EL (cell line): ENCODE results near the gene GRHL1.

Source experiments
- DNase-seq: peaks from one replicate; pipeline ENCODE4 v3.0.0-alpha.2; 2016

Gene GRHL1

DNA sequence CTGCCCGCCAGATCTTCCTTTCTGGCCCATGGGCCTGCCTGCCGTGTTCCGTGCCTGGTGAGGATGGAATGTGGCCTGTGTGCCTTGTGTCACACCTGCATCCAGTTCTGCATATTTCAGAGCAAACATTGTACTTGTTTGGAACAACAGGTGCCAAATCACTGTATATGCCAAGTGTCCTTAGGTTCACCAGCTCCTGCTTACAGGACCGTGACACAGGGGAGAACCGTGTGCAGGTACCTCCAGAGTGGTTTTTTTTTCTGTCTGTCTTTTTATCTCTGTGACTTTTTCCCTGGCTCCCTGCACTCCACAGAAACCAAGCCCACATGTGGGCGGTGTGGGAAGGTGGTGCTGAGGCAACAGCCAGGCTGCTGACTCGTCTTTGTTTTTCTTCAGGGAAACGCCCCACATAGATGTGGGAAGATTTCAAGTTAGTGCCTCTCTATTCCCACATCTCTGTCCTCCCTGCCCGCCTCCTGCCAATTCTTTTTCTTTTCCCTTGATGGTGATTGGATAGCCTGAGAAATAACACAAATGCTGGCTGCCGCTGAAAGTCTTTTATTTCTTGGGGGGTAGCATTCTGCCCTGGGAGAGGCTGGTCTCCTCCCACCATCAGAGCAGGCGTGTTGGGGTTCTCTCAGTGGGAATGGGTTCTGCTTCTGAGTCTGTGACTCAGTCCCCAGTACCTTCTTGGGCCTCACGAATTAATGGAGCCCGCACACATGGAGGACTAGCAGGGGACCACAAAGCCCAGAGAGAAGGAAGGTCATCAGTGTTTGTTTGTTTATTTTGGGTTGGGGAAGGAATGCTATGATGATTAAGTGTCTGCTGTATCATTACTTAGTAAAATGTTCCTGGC is 21.4 kb downstream of the GRHL1 start:
- peak; percentile 53 for DNase-seq

DNA sequence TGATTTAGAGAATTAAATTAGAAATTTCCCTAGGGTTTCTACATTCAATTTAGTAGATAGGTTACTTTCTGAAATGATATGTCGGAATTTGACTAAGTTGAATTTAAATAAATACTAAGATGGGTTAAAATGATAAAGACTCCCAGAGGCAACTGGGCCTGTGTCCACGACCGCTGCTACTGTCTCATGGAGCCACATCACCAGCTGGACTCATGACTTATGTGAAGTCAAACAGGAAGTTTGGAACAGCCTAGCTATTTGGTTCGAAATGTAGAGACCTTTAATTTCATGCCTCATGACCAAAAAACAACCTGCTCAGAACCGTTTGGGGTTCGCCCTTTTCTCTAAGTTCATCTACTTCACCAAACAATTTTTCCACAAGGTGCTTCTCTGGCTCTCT is 22.2 kb downstream of the GRHL1 start:
- peak; percentile 34 for DNase-seq

DNA sequence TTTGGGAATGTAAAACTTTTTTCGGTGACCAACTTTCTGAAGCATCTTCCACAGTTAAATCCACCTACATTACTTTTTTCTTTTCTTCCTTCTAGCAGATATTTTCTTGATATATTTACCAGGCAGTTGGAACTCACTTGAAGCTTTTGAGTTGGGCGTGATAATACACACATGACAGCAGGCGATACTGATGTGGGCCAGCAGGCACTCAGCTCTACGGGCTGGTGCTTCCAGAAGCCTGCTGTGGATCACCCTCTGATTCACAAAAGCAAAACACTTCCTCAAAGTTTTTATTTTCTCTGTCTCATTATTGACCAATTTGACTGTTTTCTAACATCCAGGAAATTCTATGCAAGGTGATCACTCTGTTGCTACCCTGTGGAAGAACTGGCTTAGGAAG is 22.9 kb downstream of the GRHL1 start:
- DNase-seq, result no peak

DNA sequence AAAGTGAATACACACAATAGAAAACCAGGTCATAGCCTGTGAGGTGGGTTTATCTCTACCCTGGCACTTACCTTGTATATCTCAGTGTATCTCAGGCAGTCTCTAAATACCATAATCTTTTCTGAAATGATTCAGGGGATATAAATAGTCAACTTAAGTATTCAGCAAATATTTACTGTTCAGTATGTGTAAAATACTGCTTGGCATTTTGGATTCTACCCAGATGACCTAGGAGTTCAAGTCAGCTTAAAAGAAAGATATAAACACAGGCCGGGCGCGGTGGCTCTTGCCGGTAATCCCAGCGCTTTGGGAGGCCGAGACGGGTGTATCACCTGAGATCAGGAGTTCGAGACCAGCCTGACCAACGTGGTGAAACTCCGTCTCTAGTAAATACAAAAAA is 23.8 kb downstream of the GRHL1 start:
- DNase-seq, result peak; percentile 23

DNA sequence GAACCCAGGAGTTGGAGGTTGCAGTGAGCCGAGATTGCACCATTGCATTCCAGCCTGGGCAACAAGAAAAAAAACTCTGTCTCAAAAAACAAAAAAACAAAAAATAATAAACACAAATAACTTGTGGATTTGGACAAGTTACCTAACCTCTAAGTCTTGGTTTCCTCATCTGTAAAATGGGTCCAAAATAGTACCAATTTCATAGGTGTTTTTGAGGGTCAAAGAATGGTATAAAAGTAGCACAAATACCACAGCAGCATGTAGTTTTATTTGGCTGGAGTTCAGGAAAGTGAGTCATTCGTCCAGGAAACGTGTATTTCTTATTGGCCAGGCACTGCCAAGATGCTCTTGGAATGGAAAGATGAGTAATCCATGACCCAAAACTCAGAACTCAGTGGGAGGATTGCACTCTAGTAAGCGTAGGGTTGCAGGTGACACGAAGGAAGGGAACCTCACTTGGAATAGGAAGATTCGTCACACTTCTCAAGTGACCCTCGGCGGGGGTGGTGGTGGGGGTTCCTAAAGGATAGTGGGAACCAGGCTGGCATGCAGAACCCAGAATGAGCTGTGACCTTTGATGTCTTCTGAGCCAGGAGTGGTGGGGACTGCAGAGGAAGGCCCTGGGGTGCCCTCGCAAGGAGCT is 24.4 kb downstream of the GRHL1 start:
- DNase-seq, result peak; percentile 97

DNA sequence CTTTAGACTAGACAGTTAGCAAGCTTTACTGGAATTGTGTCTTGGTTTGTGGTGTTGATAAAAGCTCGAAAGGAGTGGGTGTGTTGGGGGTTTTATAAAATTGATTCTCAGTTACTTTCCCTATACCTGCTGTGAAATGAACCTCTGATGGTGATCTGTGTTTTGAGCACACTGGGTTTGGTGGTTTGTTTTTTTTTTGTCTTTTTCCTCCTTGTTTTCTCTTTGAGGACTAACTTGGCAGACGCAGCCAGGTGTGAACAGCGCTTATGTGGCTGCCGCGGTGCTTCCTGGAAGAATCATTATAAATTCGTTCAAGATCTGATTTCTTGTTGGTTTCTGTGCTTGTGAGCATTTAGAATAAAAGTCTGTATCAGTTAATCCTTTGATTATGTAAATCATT is 28.5 kb downstream of the GRHL1 start:
- no peak for DNase-seq

DNA sequence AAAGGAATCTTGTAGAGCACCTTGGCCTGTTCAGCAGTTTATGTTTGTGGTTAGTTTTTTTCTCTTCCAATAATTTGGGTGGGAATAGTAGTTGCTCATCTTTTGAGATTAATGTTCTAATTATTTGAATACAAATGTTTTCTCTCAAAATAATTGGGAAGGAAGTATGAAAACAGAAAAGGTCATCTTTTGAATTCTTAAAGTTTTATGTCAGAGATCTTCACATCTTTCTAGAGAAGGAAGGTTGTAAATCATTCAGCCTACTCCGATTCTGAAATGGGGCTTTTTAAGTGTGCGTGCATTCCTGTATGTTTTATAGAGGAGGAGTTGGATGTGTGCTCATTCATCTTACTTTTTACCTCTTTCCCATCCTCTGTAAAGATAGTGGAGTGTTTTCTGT is 29.0 kb downstream of the GRHL1 start:
- DNase-seq, result peak; percentile 66

DNA sequence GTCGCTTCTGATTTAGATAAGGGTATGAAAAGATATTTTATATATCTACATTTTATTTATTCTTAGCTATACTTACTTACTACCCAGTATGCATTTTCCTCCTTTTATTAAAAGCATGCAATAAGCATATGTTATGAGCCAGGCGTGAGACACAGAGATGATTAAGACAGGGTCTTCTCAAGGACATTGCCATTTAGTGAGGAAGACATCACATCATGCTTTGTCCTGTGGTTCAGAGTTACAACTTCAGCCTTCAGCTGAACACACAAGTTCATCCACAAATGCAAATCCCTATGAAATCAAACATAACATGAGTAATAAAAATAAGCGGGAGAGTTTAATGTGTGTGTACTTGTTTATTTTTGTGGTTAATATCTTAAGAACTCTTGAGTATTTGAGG is 30.2 kb downstream of the GRHL1 start:
- peak; percentile 21 for DNase-seq

DNA sequence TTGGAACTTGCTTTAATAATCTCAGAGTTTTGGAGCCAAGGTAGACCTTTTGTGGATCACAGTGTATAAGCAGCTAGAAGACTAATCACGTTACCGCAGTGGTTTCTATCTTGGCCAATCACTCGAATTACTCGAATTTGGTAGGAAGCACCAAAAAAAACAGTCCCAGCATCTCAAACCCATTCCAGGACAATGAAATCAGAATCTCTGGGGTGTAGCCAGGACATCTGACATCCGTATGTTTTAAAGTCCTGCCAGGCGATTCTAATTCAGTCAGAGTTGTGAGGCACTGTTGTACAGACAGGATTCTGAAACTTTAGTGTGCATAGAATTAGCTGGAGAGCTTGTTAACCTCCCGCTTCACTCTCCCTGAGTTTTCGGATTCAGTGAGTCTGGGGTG is 30.8 kb downstream of the GRHL1 start:
- DNase-seq, result peak; percentile 89

DNA sequence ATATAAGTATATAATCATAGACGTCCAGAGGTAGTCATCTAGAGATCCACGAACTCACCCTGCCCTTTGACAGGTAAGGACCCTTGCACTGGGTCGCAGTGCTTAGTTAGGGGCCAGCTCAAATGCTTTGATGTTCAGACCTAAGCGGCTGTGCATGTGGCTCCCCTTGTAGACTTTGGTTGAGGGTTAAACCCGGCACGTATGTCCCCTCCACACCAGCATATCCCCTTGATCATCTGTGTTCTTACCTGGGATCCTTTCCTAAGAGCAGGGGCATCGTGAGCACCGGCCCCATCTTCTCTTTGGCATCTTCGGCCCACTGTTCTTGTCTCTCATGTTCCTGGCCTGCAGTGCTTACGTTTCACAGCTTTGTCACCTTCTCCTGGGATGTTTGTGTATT is 31.4 kb downstream of the GRHL1 start:
- DNase-seq, result no peak

DNA sequence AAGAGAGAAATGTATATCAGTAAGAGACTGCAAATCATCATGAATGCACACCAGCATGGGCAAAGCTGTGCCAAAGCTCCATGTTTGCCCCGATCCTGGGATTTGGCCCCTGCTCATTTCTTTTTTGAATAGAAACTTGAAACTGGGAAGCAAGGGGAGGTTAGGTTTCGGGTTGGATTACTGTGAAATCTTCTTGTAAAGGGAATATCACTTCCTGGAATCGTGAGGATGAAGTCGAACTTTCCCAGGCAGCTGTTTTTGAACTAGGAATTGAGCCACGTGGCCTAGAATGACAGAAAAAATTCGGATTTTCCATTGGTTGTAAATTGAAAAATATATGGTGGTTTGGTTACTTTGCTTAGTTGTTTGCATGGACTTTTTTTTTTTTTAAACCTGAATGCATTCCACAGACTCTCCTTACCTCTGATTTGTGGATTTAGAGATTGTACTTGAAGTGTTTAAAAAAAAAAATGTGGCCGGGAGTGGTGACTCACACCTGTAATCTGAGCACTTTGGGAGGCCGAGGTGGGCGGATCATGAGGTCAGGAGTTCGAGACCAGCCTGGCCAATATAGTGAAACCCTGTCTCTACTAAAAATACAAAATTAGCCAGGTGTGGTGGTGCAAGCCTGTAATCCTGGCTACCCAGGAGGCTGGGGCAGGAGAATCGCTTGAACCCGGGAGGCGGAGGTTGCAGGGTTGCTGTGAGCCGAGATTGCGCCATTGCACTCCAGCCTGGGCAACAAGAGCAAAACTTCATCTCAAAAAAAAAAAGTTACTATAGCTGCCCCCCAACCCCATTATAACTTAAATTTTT is 32.1 kb downstream of the GRHL1 start:
- DNase-seq, result peak; percentile 47

DNA sequence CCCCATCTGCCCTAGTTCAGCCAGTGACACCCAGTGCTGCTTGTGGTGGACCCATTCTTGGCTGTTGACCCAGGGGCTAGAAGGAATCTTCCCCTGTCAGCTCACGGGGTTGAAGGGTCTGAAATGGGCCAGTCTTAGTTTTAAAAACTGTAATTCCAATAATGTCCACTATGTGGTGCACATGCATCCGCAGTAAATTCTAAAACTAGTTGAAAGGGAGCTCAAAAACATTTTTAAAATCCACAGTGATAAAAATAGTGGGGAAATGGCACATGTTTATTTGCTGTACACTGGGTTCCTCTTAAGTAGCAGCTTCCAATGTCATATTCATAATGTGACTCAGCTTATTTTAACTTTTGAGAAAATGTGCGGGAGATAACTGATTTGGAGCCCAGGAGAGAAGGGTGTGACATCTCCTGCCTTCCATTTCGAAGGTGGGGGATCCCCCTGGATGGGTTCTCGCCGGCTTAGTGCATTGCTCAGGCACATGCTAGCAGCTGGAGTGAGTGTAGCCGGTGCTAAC is 32.8 kb downstream of the GRHL1 start:
- peak; percentile 62 for DNase-seq

DNA sequence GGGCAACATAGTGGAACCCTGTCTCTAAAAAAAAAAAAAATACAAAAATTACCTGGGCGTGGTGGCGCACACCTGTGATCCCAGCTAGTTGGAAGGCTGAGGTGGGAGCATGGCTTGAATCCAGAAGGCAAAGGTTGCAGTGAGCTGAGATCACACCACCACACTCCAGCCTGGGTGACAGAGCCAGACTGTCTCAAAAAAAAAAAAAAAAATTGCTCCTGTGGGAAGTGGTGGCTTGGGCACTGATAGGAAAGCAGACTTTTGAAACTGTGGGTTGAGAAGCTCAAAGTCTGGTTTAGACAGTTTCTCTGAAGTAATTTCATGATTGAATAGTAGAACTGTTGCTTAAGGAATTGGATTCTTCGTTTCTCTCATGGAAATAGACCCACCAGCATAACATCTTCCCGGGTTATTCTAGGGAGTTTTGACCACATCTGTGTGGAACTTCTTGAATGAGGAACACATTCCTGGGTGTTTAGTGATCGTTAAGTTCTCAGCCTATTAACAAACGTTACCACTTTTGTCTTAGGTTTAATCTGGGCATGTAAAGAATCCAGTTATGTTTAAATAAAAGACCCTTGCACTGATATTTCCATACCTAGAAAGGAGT is 33.5 kb downstream of the GRHL1 start:
- peak; percentile 78 for DNase-seq

DNA sequence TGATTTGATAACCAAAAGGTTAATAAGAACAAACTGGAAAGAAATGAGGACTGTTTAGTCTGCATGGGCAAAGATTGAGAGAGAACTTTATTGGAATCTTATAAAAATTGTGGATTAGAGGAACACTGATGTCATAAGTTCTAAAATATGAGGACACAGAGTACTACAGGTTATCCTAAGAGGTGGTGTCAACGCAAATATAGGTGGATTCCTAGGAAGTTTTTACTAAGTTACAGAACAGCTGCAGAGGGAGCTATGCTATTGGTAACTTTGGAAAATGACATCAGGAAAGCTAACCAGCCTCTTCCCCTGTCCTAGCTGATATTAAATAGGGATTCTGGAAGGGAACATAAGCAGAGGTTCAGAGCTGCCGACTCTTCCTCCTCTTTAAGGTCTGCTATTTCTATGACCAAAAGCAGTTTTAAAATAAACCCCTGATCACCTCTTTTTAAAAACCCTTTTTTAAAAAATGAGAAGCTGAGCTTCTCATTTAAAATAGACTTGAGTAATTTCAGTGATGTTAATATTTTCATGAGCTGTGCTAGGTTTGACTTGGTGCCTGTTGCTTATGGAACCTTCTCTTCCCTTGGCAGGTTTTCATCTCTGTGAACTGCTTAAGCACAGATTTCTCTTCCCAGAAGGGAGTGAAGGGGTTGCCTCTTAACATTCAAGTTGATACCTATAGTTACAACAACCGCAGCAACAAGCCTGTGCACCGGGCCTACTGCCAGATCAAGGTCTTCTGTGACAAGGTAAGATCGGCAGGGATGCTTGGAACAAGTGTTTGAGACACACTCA is 34.2 kb downstream of the GRHL1 start:
- DNase-seq, result no peak

DNA sequence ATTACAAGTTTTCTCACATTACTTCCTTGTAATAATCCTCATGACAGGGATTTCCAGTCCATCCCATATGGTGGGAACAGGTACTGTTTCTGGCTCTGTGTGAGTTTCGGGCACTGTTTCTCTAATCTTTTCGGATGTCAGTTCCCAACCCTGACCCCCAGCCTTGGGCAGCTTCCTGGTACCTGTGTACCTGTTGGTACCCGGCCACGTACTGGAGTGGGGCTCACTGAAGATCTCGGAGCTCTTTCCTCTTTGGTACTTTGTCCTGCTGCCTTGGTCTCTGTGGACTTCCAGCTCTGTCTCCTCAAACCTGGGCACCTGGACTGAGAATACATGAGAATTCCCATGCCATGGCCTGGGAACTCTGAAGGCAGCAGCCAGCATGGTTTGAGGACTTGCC is 36.8 kb downstream of the GRHL1 start:
- no peak for DNase-seq

DNA sequence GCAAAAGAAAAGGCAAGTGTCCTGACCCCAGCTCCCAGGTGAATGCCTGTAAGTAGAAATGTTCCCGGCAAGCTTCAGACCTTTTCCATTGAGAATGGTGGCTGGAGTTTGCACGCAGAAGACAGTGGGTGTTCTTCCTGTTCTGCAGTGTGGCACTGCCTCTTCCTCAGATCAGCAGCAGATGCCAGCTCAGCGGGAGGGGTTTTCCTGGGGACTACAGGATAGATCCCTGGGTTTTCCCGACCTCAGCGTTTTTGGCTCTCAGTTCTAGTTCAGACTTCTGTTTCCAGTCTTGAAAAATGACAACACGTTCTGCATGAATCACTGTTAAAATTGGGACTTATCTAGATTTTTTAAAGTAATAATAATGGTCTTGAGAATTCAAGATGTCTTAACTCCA is 39.2 kb downstream of the GRHL1 start:
- no peak for DNase-seq

DNA sequence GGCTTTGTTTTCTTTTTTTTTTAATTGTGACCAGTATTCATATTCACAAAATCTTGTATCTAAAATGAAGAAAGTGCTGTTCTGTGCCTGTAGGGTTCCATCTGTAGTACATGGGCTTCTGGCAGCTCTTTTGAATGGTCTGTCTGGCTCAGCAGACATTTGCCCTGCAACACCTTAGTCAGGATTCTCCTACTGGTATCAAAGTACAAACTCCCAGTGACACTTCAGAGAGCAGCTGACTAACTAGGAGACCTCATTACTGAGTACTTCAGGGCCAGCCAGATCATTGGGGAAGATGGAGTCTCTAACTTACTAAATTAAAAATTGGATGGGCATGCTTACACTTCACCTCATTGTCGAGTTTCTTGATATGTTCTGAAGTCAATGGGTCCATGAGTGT is 39.7 kb downstream of the GRHL1 start:
- DNase-seq, result no peak

DNA sequence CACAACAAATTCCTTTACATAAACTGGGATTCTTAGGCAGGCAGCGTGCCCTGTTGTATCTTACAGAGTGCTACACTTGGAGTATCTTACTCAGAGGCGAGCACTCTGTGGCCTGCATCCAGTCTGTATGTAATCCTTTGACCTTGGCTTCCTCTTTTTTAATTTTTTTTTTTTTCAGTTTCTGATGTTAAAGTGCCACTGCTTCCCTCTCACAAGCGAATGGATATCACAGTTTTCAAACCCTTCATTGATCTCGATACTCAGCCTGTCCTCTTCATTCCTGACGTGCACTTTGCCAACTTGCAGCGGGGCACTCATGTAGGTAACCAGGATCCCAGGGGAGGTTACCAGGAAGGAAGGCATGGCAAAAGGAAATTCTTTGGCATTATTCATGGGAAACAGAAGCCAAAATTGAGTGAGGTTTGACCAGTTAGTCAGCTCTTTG is 40.4 kb downstream of the GRHL1 start:
- DNase-seq, result no peak

DNA sequence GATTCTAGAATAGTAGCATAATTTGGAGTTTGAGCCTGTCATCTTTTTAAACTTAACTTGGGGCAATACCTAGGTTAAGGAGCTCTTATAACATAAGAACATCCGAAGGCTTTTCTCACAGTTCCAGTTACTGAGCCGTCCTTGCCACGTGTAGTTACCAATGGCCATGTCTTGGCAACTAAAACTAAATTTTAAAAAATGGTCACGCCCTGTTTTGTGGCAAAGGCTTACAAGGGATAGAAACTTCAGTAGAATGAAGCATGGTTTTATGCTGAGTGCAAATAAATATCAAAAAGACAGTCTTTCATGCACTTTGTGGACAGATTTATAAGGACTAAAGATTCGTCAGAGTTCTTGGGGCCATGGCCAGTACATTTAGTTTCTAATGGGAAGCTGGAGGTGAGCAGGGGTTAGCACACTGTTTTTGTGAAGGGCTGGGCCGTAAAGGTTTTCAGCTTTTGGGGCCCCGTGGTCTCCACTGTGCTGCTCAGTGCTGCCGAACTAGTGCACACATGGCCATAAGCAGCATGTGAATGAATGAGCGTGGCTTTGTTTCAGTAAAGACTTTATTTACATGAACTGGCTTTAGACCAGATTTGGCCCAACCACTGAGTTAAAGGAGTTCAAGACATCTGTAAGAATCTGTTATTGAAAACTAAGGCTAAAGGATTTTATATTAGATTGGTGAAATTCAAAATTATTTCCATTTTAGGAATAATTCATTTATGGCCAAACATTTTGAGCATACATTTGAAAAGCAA is 41.1 kb downstream of the GRHL1 start:
- DNase-seq, result no peak

DNA sequence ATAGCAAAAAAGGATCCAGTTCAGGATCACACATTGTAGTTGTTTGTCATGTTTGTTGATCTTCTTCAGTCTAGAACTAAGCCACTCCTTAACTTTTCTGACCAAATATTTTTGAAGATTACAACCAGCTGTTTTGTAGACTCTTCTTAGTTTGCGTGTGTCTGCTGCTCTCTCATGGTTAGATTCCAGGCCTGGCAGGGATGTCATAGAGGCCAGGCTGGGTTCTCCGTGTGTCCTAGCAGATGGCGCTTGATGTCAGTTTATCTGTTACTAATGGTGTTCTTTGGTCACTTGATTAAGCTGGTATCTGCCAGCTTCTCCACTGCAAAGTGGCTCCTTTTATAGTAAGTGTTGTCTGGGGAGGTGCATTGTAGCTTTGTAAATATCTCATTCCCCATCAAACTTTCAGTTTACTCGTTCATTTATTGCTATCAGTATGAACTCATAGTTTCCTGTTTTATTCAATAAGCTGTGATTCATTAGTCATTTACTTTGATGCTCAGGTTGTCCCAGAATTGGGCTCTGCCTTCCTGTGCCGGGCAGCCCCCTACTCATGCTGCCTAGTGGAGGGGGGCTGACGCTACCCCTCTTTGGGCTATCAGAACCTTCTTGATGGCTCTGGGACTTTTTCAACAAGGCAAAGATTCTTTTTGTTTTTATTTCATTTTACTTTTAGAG is 42.1 kb downstream of the GRHL1 start:
- no peak for DNase-seq

DNA sequence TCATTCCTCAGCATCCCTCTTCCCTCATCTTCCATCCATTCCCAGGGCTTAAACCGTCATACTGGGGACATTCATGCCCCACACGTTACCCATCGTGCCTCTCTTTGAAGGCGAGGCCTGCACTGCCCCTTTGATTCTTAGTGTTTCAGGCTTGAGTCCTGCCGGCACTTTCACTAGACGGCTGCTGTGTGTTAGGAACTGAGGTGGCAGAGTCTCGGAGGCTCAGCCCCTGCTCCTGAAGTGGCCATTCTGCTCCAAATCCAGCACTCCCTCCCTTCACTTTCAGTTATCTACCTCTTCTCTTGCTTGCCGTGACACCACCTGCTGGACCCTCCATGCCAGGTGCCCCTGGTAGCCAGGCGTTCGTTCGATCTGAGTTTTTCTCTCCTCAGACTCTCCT is 43.0 kb downstream of the GRHL1 start:
- no peak for DNase-seq
